NCI-H524 treated with DMSO at 0.1 percent for 48 hours (cell line): Measurements from ENCODE around the gene CBFA2T3.
A peak's percentile ranks its signal among the peaks of the same experiment; 100 is the strongest.

Source experiments
- DNase-seq: peaks from one replicate; lab custom pipeline; 2025; lab: John Stamatoyannopoulos, UW

Gene CBFA2T3

GRCh38 chr16:88995746-88996535 lies 18.9 kb upstream of the CBFA2T3 start:
- no peak for DNase-seq

GRCh38 chr16:88995194-88995593 lies 18.2 kb upstream of the CBFA2T3 start:
- DNase-seq: no peak

- no peak for DNase-seq
Measured at GRCh38 chr16:88994695-88995094, 17.7 kb upstream of the CBFA2T3 start.

GRCh38 chr16:88993946-88994600 lies 17.1 kb upstream of the CBFA2T3 start:
- DNase-seq: no peak

GRCh38 chr16:88993166-88993761 lies 16.3 kb upstream of the CBFA2T3 start:
- no peak for DNase-seq

GRCh38 chr16:88992351-88993165 lies 15.6 kb upstream of the CBFA2T3 start:
- DNase-seq: peak; percentile 99

GRCh38 chr16:88991813-88992350 lies 14.9 kb upstream of the CBFA2T3 start:
- no peak for DNase-seq

- no peak for DNase-seq
Measured at GRCh38 chr16:88989852-88990547, 13.0 kb upstream of the CBFA2T3 start.

GRCh38 chr16:88988980-88989811 lies 12.2 kb upstream of the CBFA2T3 start:
- peak; percentile 97 for DNase-seq

GRCh38 chr16:88985521-88985920 lies 8.5 kb upstream of the CBFA2T3 start:
- DNase-seq: no peak

- no peak for DNase-seq
Measured at GRCh38 chr16:88983771-88984687, 7.0 kb upstream of the CBFA2T3 start.

- no peak for DNase-seq
Measured at GRCh38 chr16:88983165-88983564, 6.2 kb upstream of the CBFA2T3 start.

GRCh38 chr16:88982286-88983084 lies 5.5 kb upstream of the CBFA2T3 start:
- no peak for DNase-seq

- DNase-seq: no peak
Measured at GRCh38 chr16:88979353-88980015, 2.5 kb upstream of the CBFA2T3 start.

GRCh38 chr16:88978608-88979346 lies 1.8 kb upstream of the CBFA2T3 start:
- no peak for DNase-seq

- no peak for DNase-seq
Measured at GRCh38 chr16:88977812-88978607, 1.0 kb upstream of the CBFA2T3 start.
